ENCODE data around the gene IL17RB.

DNA sequence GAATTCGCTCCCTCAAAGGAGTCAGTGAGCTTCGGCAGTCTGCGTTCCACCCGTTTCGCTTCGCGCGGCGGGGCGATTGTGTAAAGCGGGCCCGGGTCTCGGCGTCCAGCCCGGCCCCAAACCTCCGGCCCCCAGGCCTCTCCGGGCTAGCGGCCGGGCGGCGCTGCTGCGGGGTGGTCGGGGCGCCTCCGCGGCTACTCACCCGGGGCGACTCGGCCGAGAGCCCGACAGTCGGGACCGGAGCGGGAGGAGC lies 561 bp upstream of the IL17RB start:
- TF ChIP-seq, protein P1, sequence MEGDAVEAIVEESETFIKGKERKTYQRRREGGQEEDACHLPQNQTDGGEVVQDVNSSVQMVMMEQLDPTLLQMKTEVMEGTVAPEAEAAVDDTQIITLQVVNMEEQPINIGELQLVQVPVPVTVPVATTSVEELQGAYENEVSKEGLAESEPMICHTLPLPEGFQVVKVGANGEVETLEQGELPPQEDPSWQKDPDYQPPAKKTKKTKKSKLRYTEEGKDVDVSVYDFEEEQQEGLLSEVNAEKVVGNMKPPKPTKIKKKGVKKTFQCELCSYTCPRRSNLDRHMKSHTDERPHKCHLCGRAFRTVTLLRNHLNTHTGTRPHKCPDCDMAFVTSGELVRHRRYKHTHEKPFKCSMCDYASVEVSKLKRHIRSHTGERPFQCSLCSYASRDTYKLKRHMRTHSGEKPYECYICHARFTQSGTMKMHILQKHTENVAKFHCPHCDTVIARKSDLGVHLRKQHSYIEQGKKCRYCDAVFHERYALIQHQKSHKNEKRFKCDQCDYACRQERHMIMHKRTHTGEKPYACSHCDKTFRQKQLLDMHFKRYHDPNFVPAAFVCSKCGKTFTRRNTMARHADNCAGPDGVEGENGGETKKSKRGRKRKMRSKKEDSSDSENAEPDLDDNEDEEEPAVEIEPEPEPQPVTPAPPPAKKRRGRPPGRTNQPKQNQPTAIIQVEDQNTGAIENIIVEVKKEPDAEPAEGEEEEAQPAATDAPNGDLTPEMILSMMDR (conservative IDR thresholded peaks at IDR 0.05; ENCODE audit: low read depth, low read length): no peak
- no peak for TF ChIP-seq POLR2A (IDR thresholded peaks at IDR 0.05; ENCODE audit: low read depth, low read length)
- no peak for TF ChIP-seq BHLHE40 (IDR thresholded peaks at IDR 0.05; ENCODE audit: low read depth, low read length)

Data from IMR-90 (cell line).